GM12878 (cell line): Measurements from ENCODE around the gene GRIP2. TPM values are rescaled to one million over a fixed set of nuclear protein-coding genes. Genes with fewer than 3 reads are reported as not detected.

Source experiments
- ATAC-seq: fragments of 200-7000 bp; cut with Tn5 transposase; 3 replicates; pipeline ENCODE4 v1.9.1; 2020; ENCODE audit warnings: mild to moderate bottlenecking, moderate library complexity
- BruUV-seq: library from RNA; stranded (reverse); fragments of 400-500 nt; replicated peaks from 2 replicates; lab custom pipeline; 2021; lab: Mats Ljungman, UMichigan
- CTCF ChIA-PET: fragments of 300-600 bp; sonication (Branson Sonifier 250); formaldehyde crosslinking; extraction: SDS; loops from one replicate; lab custom pipeline; 2021; ENCODE audit warnings: inconsistent platforms; lab: Yijun Ruan, JAX
- POLR2A ChIA-PET: fragments of 350-600 bp; formaldehyde crosslinking; extraction: SDS; loops from one replicate; lab custom pipeline; 2021; ENCODE audit warnings: inconsistent platforms; lab: Charles Lee
- RAD21 ChIA-PET: fragments of 300-600 bp; sonication (Branson Sonifier 250); formaldehyde crosslinking; loops from one replicate; lab custom pipeline; 2023; ENCODE audit warnings: antibody characterized with exemption; ENCODE audit not compliant: unreplicated experiment; lab: Charles Lee
- SMC1A ChIA-PET: fragments of 300-600 bp; sonication (Branson Sonifier 250); formaldehyde crosslinking; loops from one replicate; lab custom pipeline; 2023; ENCODE audit not compliant: unreplicated experiment, uncharacterized antibody; lab: Charles Lee
- DNase-seq: peaks from one replicate; pipeline ENCODE4 v3.0.0-alpha.2; 2011; ENCODE audit warnings: low read depth, low spot score
- FAIRE-seq: peaks from 3 replicates; lab custom pipeline; 2011; peaks lifted over from hg19 to GRCh38; lab: Jason Lieb, UNC
- H2AFZ ChIP-seq: 2 replicates; pipeline ENCODE4 v1.6.0; 2011; ENCODE audit warnings: low read depth, low read length, control low read depth; ENCODE audit not compliant: control insufficient read depth
- H3K27ac ChIP-seq: 2 replicates; pipeline ENCODE4 v1.5.1; 2011; ENCODE audit warnings: control low read depth; ENCODE audit not compliant: control insufficient read depth, insufficient read depth
- H3K27me3 ChIP-seq, 2 experiments: replicated peaks in 1 of 2; 2 replicates each; pipeline versions ENCODE4 v1.6.0 to v1.6.1; 2011; ENCODE audit warnings: low read length in 1 of 2; ENCODE audit not compliant: control insufficient read depth in 2 of 2, insufficient read depth in 2 of 2
- H3K36me3 ChIP-seq, 2 experiments: 2 replicates each; pipeline ENCODE4 v1.5.1; 2011; ENCODE audit warnings: low read length in 1 of 2; ENCODE audit not compliant: control insufficient read depth in 2 of 2, insufficient read depth in 2 of 2
- H3K4me1 ChIP-seq: 2 replicates; pipeline ENCODE4 v1.6.1; 2011; ENCODE audit warnings: mild to moderate bottlenecking, low read length, moderate library complexity, mixed read lengths; ENCODE audit not compliant: control insufficient read depth, insufficient read depth
- H3K4me2 ChIP-seq: 2 replicates; pipeline ENCODE4 v1.6.0; 2011; ENCODE audit warnings: control low read depth; ENCODE audit not compliant: control insufficient read depth, insufficient read depth
- H3K4me3 ChIP-seq: fragments of 200-600 bp; sonication (generic); 2 replicates; pipeline ENCODE4 v1.5.1; 2016
- H3K79me2 ChIP-seq: 2 replicates; pipeline ENCODE4 v1.6.0; 2011; ENCODE audit warnings: low read length; ENCODE audit not compliant: control insufficient read depth, insufficient read depth
- H3K9ac ChIP-seq: 2 replicates; pipeline ENCODE4 v1.8.0; 2011; ENCODE audit warnings: low read length, control low read depth, mixed read lengths; ENCODE audit not compliant: control insufficient read depth, insufficient read depth
- H3K9me3 ChIP-seq: replicated peaks from 3 replicates; pipeline ENCODE4 v1.5.1; 2011; ENCODE audit warnings: mild to moderate bottlenecking, low read length; ENCODE audit not compliant: control insufficient read depth, insufficient read depth
- H4K20me1 ChIP-seq: 2 replicates; pipeline ENCODE4 v1.6.0; 2011; ENCODE audit not compliant: control insufficient read depth, insufficient read depth
- CBX5 ChIP-seq: sonication (generic); IDR thresholded peaks from 2 replicates; pipeline ENCODE4 v1.6.1; 2016; ENCODE audit warnings: low read depth, moderate library complexity, mild to moderate bottlenecking, inconsistent platforms
- CHD2 ChIP-seq: IDR thresholded peaks from 2 replicates; pipeline ENCODE4 v1.6.1; 2011; ENCODE audit warnings: low read depth, low read length, improper control_type of control experiment, borderline replicate concordance
- HSF1 ChIP-seq: fragments of 150-350 bp; IDR thresholded peaks from 2 replicates; pipeline ENCODE4 v1.6.1; 2014; ENCODE audit warnings: mild to moderate bottlenecking, low read depth, low read length
- IKZF1 ChIP-seq: fragments of 450-650 bp; conservative IDR thresholded peaks from 2 replicates; pipeline ENCODE4 v1.6.1; 2017; ENCODE audit warnings: antibody characterized with exemption, mild to moderate bottlenecking
- IKZF2 ChIP-seq, 2 experiments: fragments of 450-650 bp; IDR thresholded peaks; 2 replicates each; pipeline ENCODE4 v1.6.1; 2017; ENCODE audit warnings: mild to moderate bottlenecking in 2 of 2, moderate library complexity in 2 of 2
- MYC ChIP-seq: IDR thresholded peaks from 2 replicates; pipeline ENCODE4 v1.6.1; 2011; ENCODE audit warnings: mild to moderate bottlenecking, low read length, moderate library complexity, inconsistent platforms; ENCODE audit not compliant: insufficient read depth, insufficient replicate concordance, insufficient read length, severe bottlenecking
- NFYA ChIP-seq: IDR thresholded peaks from 2 replicates; pipeline ENCODE4 v1.6.1; 2011; ENCODE audit warnings: low read depth, mild to moderate bottlenecking, low read length, improper control_type of control experiment, borderline replicate concordance
- PML ChIP-seq: IDR thresholded peaks from 2 replicates; pipeline ENCODE4 v1.6.1; 2012; ENCODE audit warnings: low read length, inconsistent platforms
- RFX5 ChIP-seq: IDR thresholded peaks from 2 replicates; pipeline ENCODE4 v1.6.1; 2011; ENCODE audit warnings: low read depth, low read length, improper control_type of control experiment
- SIX5 ChIP-seq: IDR thresholded peaks from 2 replicates; pipeline ENCODE4 v1.6.1; 2011; ENCODE audit warnings: mild to moderate bottlenecking, low read depth, low read length, moderate library complexity; ENCODE audit not compliant: severe bottlenecking
- SUZ12 ChIP-seq: fragments of 200-600 bp; sonication (generic); IDR thresholded peaks from one replicate; pipeline ENCODE4 v1.6.1; 2018; ENCODE audit warnings: antibody characterized with exemption, mild to moderate bottlenecking; ENCODE audit not compliant: unreplicated experiment
- WGBS: methylation state at CpG from one replicate; pipeline ENCODE4 v1.1.6; 2016; ENCODE audit warnings: low lambda C conversion rate; ENCODE audit not compliant: insufficient replicate concordance, insufficient coverage; ENCODE audit errors: missing lambda C conversion rate; 5-methylcytosine and 5-hydroxymethylcytosine counted together
- in situ Hi-C: fragments of 300-500 bp; cut with MboI; formaldehyde crosslinking; loops from 9 replicates; pipeline ENCODE4 v1.14.3; 2018; ENCODE audit warnings: mixed read lengths
- intact Hi-C: fragments of 100-400 bp; cut with micrococcal nuclease; formaldehyde crosslinking; loops from one replicate; pipeline ENCODE4 v1.14.2; 2022; ENCODE audit not compliant: unreplicated experiment
- polyA plus RNA-seq, 11 experiments: library from polyadenylated mRNA; depleted of rRNA in 4 of 11; unstranded in 6 of 11; stranded (reverse) in 5 of 11; fragments of >200 nt; fragmentation: Nextera tagmentation in 4 of 11; fragmentation: Illumina TruSeq in 1 of 11; extraction: Ambion mirVana in 4 of 11; extraction: Trizol in 1 of 11; gene quantifications; 1 replicate in 1 of 11; 2 replicates in 10 of 11; pipeline versions ENCODE4 v1.2.1 to v1.2.3, GENCODE V29; 2011 to 2016; ENCODE audit warnings: inconsistent platforms in 2 of 11, missing spikeins in 2 of 11, low read depth in 1 of 11
- total RNA-seq, 4 experiments: library from RNA; depleted of rRNA in 3 of 4; stranded (reverse); fragments of >200 nt in 3 of 4; fragmentation: Illumina TruSeq in 1 of 4; extraction: Trizol in 1 of 4; gene quantifications; 2 replicates each; pipeline versions ENCODE4 v1.2.1 to v1.2.3, GENCODE V29; 2013 to 2021
- TF ChIP-seq, protein P1 (sequence below): IDR thresholded peaks from 2 replicates; pipeline ENCODE4 v1.6.1; 2011; ENCODE audit warnings: borderline replicate concordance, low read depth, mild to moderate bottlenecking, moderate library complexity, mixed read lengths, low read length; ENCODE audit not compliant: insufficient read depth; ENCODE audit errors: extremely low read length

The GRIP2 gene
- total and polyA plus RNA-seq, 10 of the 15 experiments (the other 5 are each of a cell fraction or from before 2014, with no cell fraction given): not detected

DNA sequence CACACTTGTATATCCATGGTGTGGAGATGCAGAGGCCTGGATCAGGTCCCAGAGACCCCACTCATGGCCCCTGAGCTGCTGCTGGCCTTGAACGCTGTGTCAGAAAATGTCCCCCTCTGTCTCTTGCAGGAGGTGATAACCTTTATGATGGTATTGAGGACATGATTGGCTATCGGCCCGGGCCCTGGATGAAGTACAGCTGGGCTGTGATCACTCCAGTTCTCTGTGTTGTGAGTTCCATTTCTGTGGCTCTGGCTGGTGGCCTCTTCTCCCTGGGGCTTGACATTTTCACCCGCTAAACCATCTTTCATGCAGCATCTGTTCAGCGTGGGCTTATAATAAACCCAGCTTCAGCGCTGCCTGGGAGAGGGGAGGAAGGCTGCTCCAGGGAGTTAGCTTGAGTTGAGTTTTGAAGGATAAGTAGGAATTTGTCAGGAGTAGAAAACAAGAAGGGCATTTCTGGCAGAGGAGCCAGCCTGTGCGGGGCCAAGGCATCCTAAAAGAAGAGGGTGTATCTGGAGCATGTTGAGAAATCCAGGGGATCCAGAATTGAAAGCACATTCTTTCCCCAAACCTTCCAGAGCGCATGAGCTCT lies 61.1 kb downstream of the GRIP2 start (continued):
- TF ChIP-seq HSF1 (no peak), SIX5 (no peak), PML (no peak), CBX5 (no peak)
- TF ChIP-seq, protein P1, sequence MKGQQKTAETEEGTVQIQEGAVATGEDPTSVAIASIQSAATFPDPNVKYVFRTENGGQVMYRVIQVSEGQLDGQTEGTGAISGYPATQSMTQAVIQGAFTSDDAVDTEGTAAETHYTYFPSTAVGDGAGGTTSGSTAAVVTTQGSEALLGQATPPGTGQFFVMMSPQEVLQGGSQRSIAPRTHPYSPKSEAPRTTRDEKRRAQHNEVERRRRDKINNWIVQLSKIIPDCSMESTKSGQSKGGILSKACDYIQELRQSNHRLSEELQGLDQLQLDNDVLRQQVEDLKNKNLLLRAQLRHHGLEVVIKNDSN: no peak
- TF ChIP-seq, all 136 proteins: peak for 0

DNA sequence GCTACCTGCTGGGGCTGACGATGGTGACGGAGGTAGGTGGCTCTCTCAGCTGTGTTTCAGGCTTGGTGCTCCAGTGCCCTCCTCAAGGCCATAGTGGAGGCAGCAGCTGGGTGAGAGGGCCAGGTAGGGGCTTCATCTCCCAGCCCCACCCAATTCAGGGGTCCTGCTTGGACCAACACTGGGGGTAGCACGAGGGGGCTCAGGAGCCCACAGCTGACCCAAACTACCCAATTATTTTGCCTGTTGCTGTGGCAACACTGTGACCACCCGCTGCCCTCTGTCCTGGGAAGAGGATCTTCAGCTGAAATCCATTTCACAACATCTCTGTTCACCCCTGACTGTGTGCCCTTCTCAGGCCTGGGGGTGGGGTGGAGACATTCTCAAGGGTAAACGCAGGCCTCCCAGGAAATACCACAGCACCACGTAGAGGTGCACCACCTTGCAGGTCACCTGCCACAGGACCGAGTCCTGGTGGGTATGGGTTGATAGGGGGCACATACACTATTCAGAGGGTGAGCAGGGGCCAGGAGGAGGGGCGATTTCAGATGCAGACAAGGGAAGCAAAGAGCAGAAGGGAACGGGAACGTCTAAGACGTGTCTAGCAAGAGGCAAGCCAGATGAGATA lies 62.7 kb downstream of the GRIP2 start:
- Histone ChIP-seq H3K27me3 (no peaks in the 10 kb centered on the region), H3K79me2 (no peaks in the 10 kb centered on the region), H3K9me3 (no peaks in the 10 kb centered on the region), H3K27ac (no peak overlapping the region), H3K4me1 (no peaks in the 10 kb centered on the region), H3K4me2 (no peak overlapping the region), H3K36me3 (peaks cover 7 to 16% of the 10 kb centered on the region in 2 experiments), H2AFZ (no peak overlapping the region), H4K20me1 (no peaks in the 10 kb centered on the region), H3K9ac (no peak overlapping the region)
- DNase-seq (no peak), FAIRE-seq (no peak), ATAC-seq (no peak)
- over 99% methylated on average over 8 of the region's 11 CpGs for WGBS
- no TSS peak for BruUV-seq
- intact Hi-C loops (no loop called here), in situ Hi-C loops (loop anchor here (5.0 kb wide), 1 partner anchor 275 kb away; no protein-coding TSS in a partner anchor)
- CTCF ChIA-PET: interaction anchor here (0.6 to 1.5 kb wide), 2 partner anchors 16 to 90 kb away, joined by 3 to 4 read pairs; no protein-coding TSS in a partner anchor
- RAD21 ChIA-PET: interaction anchor here (1.4 kb wide), 1 partner anchor 10 kb away, joined by 3 read pairs; no protein-coding TSS in a partner anchor
- SMC1A ChIA-PET: interaction anchor here (0.6 kb wide), 1 partner anchor 58 kb away, joined by 3 read pairs; no protein-coding TSS in a partner anchor
- TF ChIP-seq CHD2 (no peak), SUZ12 (no peak), RFX5 (no peak), MYC (no peak), IKZF1 (no peak), IKZF2 (IDR thresholded peaks at IDR 0.05) (no peak), NFYA (no peak)
- TF ChIP-seq, all 136 proteins: peak for 0
- POLR2A ChIA-PET: no interaction called here
- no peak overlapping the region for H3K4me3 ChIP-seq
